ENCODE results near the gene ERBB4. TPM values are rescaled to one million over a fixed set of nuclear protein-coding genes. Genes with fewer than 3 reads are reported as not detected.

The ERBB4 gene
- total RNA-seq, 2 experiments from 2014 or later, result not detected

- no peaks in the 10 kb centered on the region for H3K4me1 Mint-ChIP-seq (ENCODE audit: low read depth)
- Histone ChIP-seq H3K9me3 (ENCODE audit: control insufficient read depth in 1 of 2, insufficient read depth in 1 of 2, low read length in 2 of 2) (no peaks in the 10 kb centered on the region), H3K4me3 (ENCODE audit: low read length) (no peak overlapping the region), H3K36me3 (ENCODE audit: insufficient read depth, low read length) (no peaks in the 10 kb centered on the region), H3K4me1 (ENCODE audit: insufficient read depth, low read length) (no peaks in the 10 kb centered on the region), H3K27ac (ENCODE audit: low read depth in 1 of 2, low read length in 2 of 2) (no peak overlapping the region), H3K27me3 (ENCODE audit: control insufficient read depth in 1 of 2, insufficient read depth in 2 of 2, low read length in 2 of 2) (no peaks in the 10 kb centered on the region)
- ATAC-seq (ENCODE audit: poor library complexity) (no peak), DNase-seq (no peak)
- H3K36me3 Mint-ChIP-seq (ENCODE audit: low read depth), result no peaks in the 10 kb centered on the region
- CTCF ChIA-PET, result no interaction called here
- intact Hi-C loops (cut with DNase I, micrococcal nuclease), result no loop called here
- TF ChIP-seq CTCF (IDR thresholded peaks at IDR 0.05), result no peak
- H3K9me3 Mint-ChIP-seq, result no peaks in the 10 kb centered on the region
- no peak overlapping the region for H3K4me3 Mint-ChIP-seq
- POLR2A ChIA-PET, result no interaction called here
- H3K27ac Mint-ChIP-seq, result no peak overlapping the region
- no peaks in the 10 kb centered on the region for H3K27me3 Mint-ChIP-seq
These were observed 738.6 kb downstream of the ERBB4 start for GRCh38 chr2:211800001-211800400.

GRCh38 chr2:211798868-211799267 is 739.7 kb downstream of the ERBB4 start:
- ChIA-PET CTCF (no interaction called here), POLR2A (no interaction called here)
- Mint-ChIP-seq H3K4me3 (no peak overlapping the region), H3K9me3 (no peaks in the 10 kb centered on the region), H3K4me1 (ENCODE audit: low read depth) (no peaks in the 10 kb centered on the region), H3K27me3 (no peaks in the 10 kb centered on the region), H3K36me3 (ENCODE audit: low read depth) (no peaks in the 10 kb centered on the region), H3K27ac (no peak overlapping the region)
- Histone ChIP-seq H3K27me3 (ENCODE audit: control insufficient read depth in 1 of 2, insufficient read depth in 2 of 2, low read length in 2 of 2) (no peaks in the 10 kb centered on the region), H3K36me3 (ENCODE audit: insufficient read depth, low read length) (no peaks in the 10 kb centered on the region), H3K4me1 (ENCODE audit: insufficient read depth, low read length) (no peaks in the 10 kb centered on the region), H3K27ac (ENCODE audit: low read depth in 1 of 2, low read length in 2 of 2) (no peak overlapping the region), H3K9me3 (ENCODE audit: control insufficient read depth in 1 of 2, insufficient read depth in 1 of 2, low read length in 2 of 2) (no peaks in the 10 kb centered on the region), H3K4me3 (ENCODE audit: low read length) (no peak overlapping the region)
- intact Hi-C loops (cut with DNase I, micrococcal nuclease), result no loop called here
- DNase-seq, result no peak
- no peak for TF ChIP-seq CTCF (IDR thresholded peaks at IDR 0.05)
- ATAC-seq (ENCODE audit: poor library complexity), result no peak

- ChIA-PET POLR2A (no interaction called here), CTCF (no interaction called here)
- H3K4me1 ChIP-seq (ENCODE audit: insufficient read depth, low read length), result no peaks in the 10 kb centered on the region
- H3K9me3 Mint-ChIP-seq, result no peaks in the 10 kb centered on the region
- H3K27ac ChIP-seq (ENCODE audit: low read depth in 1 of 2, low read length in 2 of 2), result no peak overlapping the region
- no peak overlapping the region for H3K4me3 Mint-ChIP-seq
- H3K27me3 ChIP-seq (ENCODE audit: control insufficient read depth in 1 of 2, insufficient read depth in 2 of 2, low read length in 2 of 2), result no peaks in the 10 kb centered on the region
- H3K27ac Mint-ChIP-seq, result no peak overlapping the region
- no peaks in the 10 kb centered on the region for H3K36me3 Mint-ChIP-seq (ENCODE audit: low read depth)
- no peaks in the 10 kb centered on the region for H3K9me3 ChIP-seq (ENCODE audit: control insufficient read depth in 1 of 2, insufficient read depth in 1 of 2, low read length in 2 of 2)
- intact Hi-C loops (cut with DNase I, micrococcal nuclease), result no loop called here
- ATAC-seq (ENCODE audit: poor library complexity) (no peak), DNase-seq (no peak)
- no peak overlapping the region for H3K4me3 ChIP-seq (ENCODE audit: low read length)
- no peaks in the 10 kb centered on the region for H3K4me1 Mint-ChIP-seq (ENCODE audit: low read depth)
- TF ChIP-seq CTCF (IDR thresholded peaks at IDR 0.05), result no peak
- H3K36me3 ChIP-seq (ENCODE audit: insufficient read depth, low read length), result no peaks in the 10 kb centered on the region
- no peaks in the 10 kb centered on the region for H3K27me3 Mint-ChIP-seq
These were observed 744.9 kb downstream of the ERBB4 start for GRCh38 chr2:211793690-211794089.

All from CD4-positive, alpha-beta T cell (primary cell).